Measurements from ENCODE around the gene THRSP. TPM values are rescaled to one million over a fixed set of nuclear protein-coding genes. Genes with fewer than 3 reads are reported as not detected.

THRSP gene
- total RNA-seq, 1 donor from 2014 or later: not detected

- Mint-ChIP-seq H3K36me3 (ENCODE audit: low read depth, unreplicated experiment) (no peaks in the 10 kb centered on the region), H3K4me1 (ENCODE audit: unreplicated experiment) (peaks cover 9% of the 10 kb centered on the region), H3K27ac (ENCODE audit: unreplicated experiment) (peak overlapping the region; percentile 93)
These were observed 33.0 kb upstream of the THRSP start for GRCh38 chr11:78030429-78031325.

GRCh38 chr11:78031629-78032028, 32.0 kb upstream of the THRSP start:
- Mint-ChIP-seq H3K27me3 (ENCODE audit: unreplicated experiment) (no peaks in the 10 kb centered on the region), H3K4me1 (ENCODE audit: unreplicated experiment) (peaks cover 9% of the 10 kb centered on the region), H3K27ac (ENCODE audit: unreplicated experiment) (no peak overlapping the region), H3K9me3 (ENCODE audit: unreplicated experiment) (no peaks in the 10 kb centered on the region), H3K36me3 (ENCODE audit: low read depth, unreplicated experiment) (no peaks in the 10 kb centered on the region), H3K4me3 (ENCODE audit: unreplicated experiment) (no peak overlapping the region)
- DNase-seq (ENCODE audit: low spot score): no peak
- TF ChIP-seq CTCF (IDR thresholded peaks at IDR 0.05; ENCODE audit: unreplicated experiment): no peak

More at GRCh38 chr11:78030429-78031325, 33.0 kb upstream of the THRSP start:
- no peak for TF ChIP-seq CTCF (IDR thresholded peaks at IDR 0.05; ENCODE audit: unreplicated experiment)
- peak; percentile 45 for DNase-seq (ENCODE audit: low spot score)
- Mint-ChIP-seq H3K4me3 (ENCODE audit: unreplicated experiment) (no peak overlapping the region), H3K27me3 (ENCODE audit: unreplicated experiment) (no peaks in the 10 kb centered on the region), H3K9me3 (ENCODE audit: unreplicated experiment) (no peaks in the 10 kb centered on the region)

- DNase-seq (ENCODE audit: low spot score): no peak
- Mint-ChIP-seq H3K27ac (ENCODE audit: unreplicated experiment) (no peak overlapping the region), H3K27me3 (ENCODE audit: unreplicated experiment) (no peaks in the 10 kb centered on the region), H3K4me3 (ENCODE audit: unreplicated experiment) (no peak overlapping the region), H3K9me3 (ENCODE audit: unreplicated experiment) (no peaks in the 10 kb centered on the region), H3K36me3 (ENCODE audit: low read depth, unreplicated experiment) (no peaks in the 10 kb centered on the region), H3K4me1 (ENCODE audit: unreplicated experiment) (peaks cover 9% of the 10 kb centered on the region)
- TF ChIP-seq CTCF (IDR thresholded peaks at IDR 0.05; ENCODE audit: unreplicated experiment): no peak
These were observed 31.6 kb upstream of the THRSP start for GRCh38 chr11:78032090-78032489.

- peaks cover 9% of the 10 kb centered on the region for H3K4me1 Mint-ChIP-seq (ENCODE audit: unreplicated experiment)
- TF ChIP-seq CTCF (IDR thresholded peaks at IDR 0.05; ENCODE audit: unreplicated experiment): no peak
- no peak for DNase-seq (ENCODE audit: low spot score)
- no peak overlapping the region for H3K27ac Mint-ChIP-seq (ENCODE audit: unreplicated experiment)
- H3K9me3 Mint-ChIP-seq (ENCODE audit: unreplicated experiment): no peaks in the 10 kb centered on the region
- H3K4me3 Mint-ChIP-seq (ENCODE audit: unreplicated experiment): no peak overlapping the region
- H3K27me3 Mint-ChIP-seq (ENCODE audit: unreplicated experiment): peaks cover 4% of the 10 kb centered on the region
- no peaks in the 10 kb centered on the region for H3K36me3 Mint-ChIP-seq (ENCODE audit: low read depth, unreplicated experiment)
These were observed 30.6 kb upstream of the THRSP start for GRCh38 chr11:78033040-78033439.

GRCh38 chr11:78034623-78035022, 29.0 kb upstream of the THRSP start:
- no peak for TF ChIP-seq CTCF (IDR thresholded peaks at IDR 0.05; ENCODE audit: unreplicated experiment)
- Mint-ChIP-seq H3K27me3 (ENCODE audit: unreplicated experiment) (peaks cover 4% of the 10 kb centered on the region), H3K27ac (ENCODE audit: unreplicated experiment) (no peak overlapping the region), H3K4me1 (ENCODE audit: unreplicated experiment) (peaks cover 9% of the 10 kb centered on the region), H3K9me3 (ENCODE audit: unreplicated experiment) (no peaks in the 10 kb centered on the region), H3K36me3 (ENCODE audit: low read depth, unreplicated experiment) (no peaks in the 10 kb centered on the region), H3K4me3 (ENCODE audit: unreplicated experiment) (no peak overlapping the region)
- no peak for DNase-seq (ENCODE audit: low spot score)
